ENCODE measurements around the gene SORCS3. TPM values are rescaled to one million over a fixed set of nuclear protein-coding genes. Genes with fewer than 3 reads are reported as not detected.
A peak's percentile ranks its signal among the peaks of the same experiment; 100 is the strongest.
"Not testable (repeated sequence)": the region's sequence is repeated elsewhere in the genome, so short reads cannot be mapped to it uniquely, and the experiment has no call there.

SORCS3 gene
- total RNA-seq, 4 donors from 2014 or later = 0.26 to 0.50 (median 0.41) TPM

DNA sequence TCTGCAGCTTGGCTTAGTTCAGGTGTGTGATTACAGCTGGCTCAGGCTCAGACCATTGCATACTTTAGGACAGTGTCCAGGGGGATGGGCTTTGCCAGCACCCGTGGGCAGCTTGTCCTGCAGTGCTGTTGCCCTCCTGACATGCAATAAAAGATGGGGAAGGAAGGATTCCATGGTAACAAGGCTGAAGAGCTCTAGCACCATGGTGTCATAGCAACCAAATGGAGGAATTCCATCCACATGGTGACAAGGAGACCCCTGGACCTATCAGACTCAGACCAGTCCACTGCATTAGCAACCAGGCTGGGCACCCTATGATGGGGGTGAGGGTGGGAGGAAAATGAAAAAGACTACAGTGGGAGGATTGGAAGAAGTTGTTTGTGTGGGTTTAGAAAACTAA lies 49.9 kb downstream of the SORCS3 start:
- 50% methylated on average over 1 of the region's 1 CpG for WGBS
- TF ChIP-seq EP300 (IDR thresholded peaks at IDR 0.05) (no peak), POLR2AphosphoS5 (IDR thresholded peaks at IDR 0.05) (no peak), POLR2A (IDR thresholded peaks at IDR 0.05; ENCODE audit: low read depth) (no peak)
- TF ChIP-seq, protein P1, sequence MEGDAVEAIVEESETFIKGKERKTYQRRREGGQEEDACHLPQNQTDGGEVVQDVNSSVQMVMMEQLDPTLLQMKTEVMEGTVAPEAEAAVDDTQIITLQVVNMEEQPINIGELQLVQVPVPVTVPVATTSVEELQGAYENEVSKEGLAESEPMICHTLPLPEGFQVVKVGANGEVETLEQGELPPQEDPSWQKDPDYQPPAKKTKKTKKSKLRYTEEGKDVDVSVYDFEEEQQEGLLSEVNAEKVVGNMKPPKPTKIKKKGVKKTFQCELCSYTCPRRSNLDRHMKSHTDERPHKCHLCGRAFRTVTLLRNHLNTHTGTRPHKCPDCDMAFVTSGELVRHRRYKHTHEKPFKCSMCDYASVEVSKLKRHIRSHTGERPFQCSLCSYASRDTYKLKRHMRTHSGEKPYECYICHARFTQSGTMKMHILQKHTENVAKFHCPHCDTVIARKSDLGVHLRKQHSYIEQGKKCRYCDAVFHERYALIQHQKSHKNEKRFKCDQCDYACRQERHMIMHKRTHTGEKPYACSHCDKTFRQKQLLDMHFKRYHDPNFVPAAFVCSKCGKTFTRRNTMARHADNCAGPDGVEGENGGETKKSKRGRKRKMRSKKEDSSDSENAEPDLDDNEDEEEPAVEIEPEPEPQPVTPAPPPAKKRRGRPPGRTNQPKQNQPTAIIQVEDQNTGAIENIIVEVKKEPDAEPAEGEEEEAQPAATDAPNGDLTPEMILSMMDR (IDR thresholded peaks at IDR 0.05) = no peak
- no peaks in the 10 kb centered on the region for H3K9me3 ChIP-seq
- H3K36me3 ChIP-seq = no peaks in the 10 kb centered on the region
- peak; percentile 72 for DNase-seq (ENCODE audit: extremely low spot score)
- H3K27me3 ChIP-seq = peaks cover 0 to 11% (median 0%) of the 10 kb centered on the region in 4 donors
- H3K27ac ChIP-seq (replicated peaks in 1 of 4) = no peak overlapping the region
- no peak overlapping the region for H3K4me3 ChIP-seq
- intact Hi-C loops (cut with DNase I) = no loop called here
- H3K4me1 ChIP-seq = peaks cover 0 to 5% (median 0%) of the 10 kb centered on the region in 4 donors

GRCh38 chr10:104694074-104694473 lies 53.0 kb downstream of the SORCS3 start:
- no peaks in the 10 kb centered on the region for H3K9me3 ChIP-seq
- H3K27me3 ChIP-seq = peaks cover 0 to 7% (median 0%) of the 10 kb centered on the region in 4 donors
- 50% methylated on average over 1 of the region's 1 CpG for WGBS
- no peak overlapping the region for H3K27ac ChIP-seq (replicated peaks in 1 of 4)
- peak; percentile 37 for DNase-seq (ENCODE audit: extremely low spot score)
- intact Hi-C loops (cut with DNase I) = no loop called here
- TF ChIP-seq, protein P1 (IDR thresholded peaks at IDR 0.05) = no peak
- TF ChIP-seq POLR2A (IDR thresholded peaks at IDR 0.05; ENCODE audit: low read depth) (no peak), POLR2AphosphoS5 (IDR thresholded peaks at IDR 0.05) (no peak), EP300 (IDR thresholded peaks at IDR 0.05) (no peak)
- peaks cover 0 to 5% (median 0%) of the 10 kb centered on the region in 4 donors for H3K4me1 ChIP-seq
- H3K36me3 ChIP-seq = no peaks in the 10 kb centered on the region
- no peak overlapping the region for H3K4me3 ChIP-seq

DNA sequence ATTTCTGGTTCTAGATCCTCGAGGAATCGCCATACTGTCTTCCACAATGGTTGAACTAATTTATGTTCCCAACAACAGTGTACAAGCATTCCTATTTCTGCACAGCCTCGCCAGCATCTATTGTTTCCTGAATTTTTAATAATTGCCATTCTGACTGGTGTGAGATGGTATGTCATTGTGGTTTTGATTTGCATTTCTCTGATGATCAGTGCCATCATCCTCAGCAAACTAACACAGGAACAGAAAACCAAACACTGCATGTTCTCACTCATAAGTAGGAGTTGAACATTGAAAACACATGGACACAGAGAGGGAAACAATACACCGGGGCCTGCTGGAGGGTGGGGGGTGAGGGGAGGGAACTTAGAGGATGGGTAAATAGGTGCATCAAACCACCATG lies 62.2 kb downstream of the SORCS3 start:
- DNase-seq (ENCODE audit: extremely low spot score); H3K9me3 ChIP-seq; H3K4me1 ChIP-seq; H3K27me3 ChIP-seq; H3K4me3 ChIP-seq; H3K27ac ChIP-seq (replicated peaks in 1 of 4); intact Hi-C loops (cut with DNase I); H3K36me3 ChIP-seq: not testable (repeated sequence)
- 90% methylated on average over 4 of the region's 4 CpGs for WGBS

GRCh38 chr10:104706886-104707285 lies 65.8 kb downstream of the SORCS3 start:
- Histone ChIP-seq H3K27me3 (no peaks in the 10 kb centered on the region), H3K27ac (replicated peaks in 1 of 4) (no peak overlapping the region), H3K4me3 (no peak overlapping the region), H3K4me1 (peaks cover 0 to 8% (median 3%) of the 10 kb centered on the region in 4 donors), H3K9me3 (no peaks in the 10 kb centered on the region), H3K36me3 (no peaks in the 10 kb centered on the region)
- 70% methylated on average over 4 of the region's 4 CpGs for WGBS
- no peak for DNase-seq (ENCODE audit: extremely low spot score)
- intact Hi-C loops (cut with DNase I) = no loop called here
- TF ChIP-seq, protein P1 (IDR thresholded peaks at IDR 0.05) = no peak
- TF ChIP-seq POLR2AphosphoS5 (IDR thresholded peaks at IDR 0.05) (no peak), EP300 (IDR thresholded peaks at IDR 0.05) (no peak), POLR2A (IDR thresholded peaks at IDR 0.05; ENCODE audit: low read depth) (no peak)

- no peaks in the 10 kb centered on the region for H3K9me3 ChIP-seq
- no peak overlapping the region for H3K4me3 ChIP-seq
- peaks cover 0 to 8% (median 3%) of the 10 kb centered on the region in 4 donors for H3K4me1 ChIP-seq
- WGBS = 50% methylated on average over 4 of the region's 4 CpGs
- H3K36me3 ChIP-seq = no peaks in the 10 kb centered on the region
- intact Hi-C loops (cut with DNase I) = no loop called here
- H3K27ac ChIP-seq (replicated peaks in 1 of 4) = no peak overlapping the region
- DNase-seq (ENCODE audit: extremely low spot score) = no peak
- TF ChIP-seq EP300 (IDR thresholded peaks at IDR 0.05) (no peak), POLR2AphosphoS5 (IDR thresholded peaks at IDR 0.05) (no peak), POLR2A (IDR thresholded peaks at IDR 0.05; ENCODE audit: low read depth) (no peak)
- TF ChIP-seq, protein P1 (IDR thresholded peaks at IDR 0.05) = no peak
- no peaks in the 10 kb centered on the region for H3K27me3 ChIP-seq
These were observed 66.7 kb downstream of the SORCS3 start for GRCh38 chr10:104707602-104708459.

All from esophagus muscularis mucosa (tissue), 4 donors.